Pancreas (tissue), 10 donors: ENCODE results near the gene MCC. TPM values are rescaled to one million over a fixed set of nuclear protein-coding genes. Genes with fewer than 3 reads are reported as not detected.

ENCODE experiments used
- ATAC-seq, 4 donors: fragments of 200-7000 bp; cut with Tn5 transposase; one replicate each; pipeline versions ENCODE4 v1.8.0 to v1.9.1; 2020; ENCODE audit warnings: mild to moderate bottlenecking in 4 of 4, moderate library complexity in 4 of 4
- DNase-seq, 6 donors: peaks; one replicate each; pipeline ENCODE4 v3.0.0-alpha.2; 2020
- FAIRE-seq: peaks from 2 replicates; lab custom pipeline; 2012; peaks lifted over from hg19 to GRCh38; lab: Jason Lieb, UNC
- H3K27ac ChIP-seq, 4 donors: fragments of 200-600 bp; sonication (generic); 1 replicate in 3 of 4; 2 replicates in 1 of 4; pipeline versions ENCODE4 v1.5.0 to v1.8.0; 2020
- H3K27me3 ChIP-seq, 4 donors: fragments of 200-600 bp; one replicate each; pipeline ENCODE4 v1.8.0; 2021
- H3K36me3 ChIP-seq, 3 donors: fragments of 200-600 bp; sonication (generic) in 1 of 3; one replicate each; pipeline versions ENCODE4 v1.5.0 to v1.8.0; 2020 to 2021
- H3K4me1 ChIP-seq, 3 donors: fragments of 200-600 bp; one replicate each; pipeline ENCODE4 v1.8.0; 2021
- H3K4me3 ChIP-seq, 4 donors: fragments of 200-600 bp; sonication (generic) in 2 of 4; one replicate each; pipeline versions ENCODE4 v1.5.0 to v1.8.0; 2020 to 2021
- H3K9me3 ChIP-seq, 4 donors: fragments of 200-600 bp; one replicate each; pipeline ENCODE4 v1.8.0; 2021
- WGBS, 2 donors: extraction: QIAGEN DNeasy Blood & Tissue Kit; methylation state at CpG; one replicate each; pipeline ENCODE4 v1.1.7; 2013; 5-methylcytosine and 5-hydroxymethylcytosine counted together
- intact Hi-C, 3 donors: fragments of 100-400 bp; cut with DNase I; formaldehyde crosslinking; loops; one replicate each; pipeline versions ENCODE4 v1.11.1 to v1.14.2; 2022
- polyA plus RNA-seq, 2 donors: library from polyadenylated mRNA; stranded (reverse); fragments of 200-250 nt; gene quantifications; one replicate each; pipeline ENCODE4 v1.2.3, GENCODE V29; 2013
- total RNA-seq, 6 donors: library from RNA; stranded (reverse); fragmentation: NEBNext Ultra II Directional in 4 of 6; extraction: Animal tissue kit (Norgen Biotek cat#: 25700) in 4 of 6; gene quantifications; one replicate each; pipeline versions ENCODE4 v1.2.1 to v1.2.4, GENCODE V29; 2021 to 2023
- TF ChIP-seq, protein P1 (sequence below), 4 donors: fragments of 200-600 bp; sonication (generic) in 3 of 4; IDR thresholded peaks; one replicate each; pipeline versions ENCODE4 v1.5.0 to v1.8.0; 2021; ENCODE audit warnings: antibody characterized with exemption in 4 of 4
- donor health status: healthy with polysubstance abuse.
- donor health status: DM: no; HTN: no; CAD: no; lungs with moderate emphysema.
- donor health status: DM: no; HTN: no; CAD: no.
- donor health status: control.
- donor health status: control.
- donor health status: Bipolar disorder and iron deficiency.
- donor health status: DM: yes; HTN: yes; CAD: no.
- donor health status: DM: no; HTN: no; CAD: no.
- donor health status: DM: no; HTN: no; CAD: no.
- donor health status: DM: yes; HTN: yes; CAD: no.

Gene MCC
- total and polyA plus RNA-seq, 8 donors, result 1.3 to 8.3 (median 4.0) TPM

DNA sequence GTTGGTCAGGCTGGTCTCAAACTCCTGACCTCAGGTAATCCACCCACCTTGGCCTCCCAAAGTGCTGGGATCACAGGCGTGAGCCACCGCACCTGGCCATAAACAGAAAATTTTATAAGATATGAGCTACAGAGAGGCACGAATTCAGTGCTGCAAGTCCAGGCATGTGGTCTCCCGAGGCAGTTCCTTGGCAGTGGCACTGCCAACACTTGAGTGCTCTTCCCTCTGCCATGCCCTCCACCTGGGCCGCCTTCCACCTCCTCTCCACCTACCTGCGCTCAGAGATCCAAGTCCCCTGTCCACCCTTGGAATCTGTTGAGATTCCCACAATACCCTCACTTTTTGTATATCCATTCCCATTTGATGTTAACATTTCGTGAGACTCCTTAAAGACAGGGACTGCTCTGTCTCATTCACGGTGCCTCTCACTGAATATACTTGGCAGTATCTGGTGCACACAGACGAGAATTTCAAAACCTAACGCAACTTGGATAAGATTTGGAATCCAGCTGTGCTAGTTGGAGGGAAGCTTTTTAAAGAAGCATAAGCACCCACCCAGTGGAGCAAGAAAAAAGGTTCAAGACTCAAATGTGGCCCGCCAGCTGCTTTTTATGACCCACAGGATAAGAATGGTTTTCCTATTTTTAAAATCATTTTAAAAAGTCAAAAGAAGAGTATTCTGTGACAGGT lies 443.3 kb downstream of the MCC start:
- WGBS, 2 donors, result 80 to 81% methylated on average over 11 of the region's 11 CpGs
- no peaks in the 10 kb centered on the region for H3K9me3 ChIP-seq
- no peak overlapping the region for H3K27ac ChIP-seq
- FAIRE-seq, result no peak
- TF ChIP-seq, protein P1, sequence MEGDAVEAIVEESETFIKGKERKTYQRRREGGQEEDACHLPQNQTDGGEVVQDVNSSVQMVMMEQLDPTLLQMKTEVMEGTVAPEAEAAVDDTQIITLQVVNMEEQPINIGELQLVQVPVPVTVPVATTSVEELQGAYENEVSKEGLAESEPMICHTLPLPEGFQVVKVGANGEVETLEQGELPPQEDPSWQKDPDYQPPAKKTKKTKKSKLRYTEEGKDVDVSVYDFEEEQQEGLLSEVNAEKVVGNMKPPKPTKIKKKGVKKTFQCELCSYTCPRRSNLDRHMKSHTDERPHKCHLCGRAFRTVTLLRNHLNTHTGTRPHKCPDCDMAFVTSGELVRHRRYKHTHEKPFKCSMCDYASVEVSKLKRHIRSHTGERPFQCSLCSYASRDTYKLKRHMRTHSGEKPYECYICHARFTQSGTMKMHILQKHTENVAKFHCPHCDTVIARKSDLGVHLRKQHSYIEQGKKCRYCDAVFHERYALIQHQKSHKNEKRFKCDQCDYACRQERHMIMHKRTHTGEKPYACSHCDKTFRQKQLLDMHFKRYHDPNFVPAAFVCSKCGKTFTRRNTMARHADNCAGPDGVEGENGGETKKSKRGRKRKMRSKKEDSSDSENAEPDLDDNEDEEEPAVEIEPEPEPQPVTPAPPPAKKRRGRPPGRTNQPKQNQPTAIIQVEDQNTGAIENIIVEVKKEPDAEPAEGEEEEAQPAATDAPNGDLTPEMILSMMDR (IDR thresholded peaks at IDR 0.05), result no peak
- ATAC-seq, result no peak
- H3K4me1 ChIP-seq, result no peaks in the 10 kb centered on the region
- H3K27me3 ChIP-seq, result no peaks in the 10 kb centered on the region
- intact Hi-C loops, result no loop called here
- H3K36me3 ChIP-seq, result no peaks in the 10 kb centered on the region
- no peak for DNase-seq
- no peak overlapping the region for H3K4me3 ChIP-seq

DNA sequence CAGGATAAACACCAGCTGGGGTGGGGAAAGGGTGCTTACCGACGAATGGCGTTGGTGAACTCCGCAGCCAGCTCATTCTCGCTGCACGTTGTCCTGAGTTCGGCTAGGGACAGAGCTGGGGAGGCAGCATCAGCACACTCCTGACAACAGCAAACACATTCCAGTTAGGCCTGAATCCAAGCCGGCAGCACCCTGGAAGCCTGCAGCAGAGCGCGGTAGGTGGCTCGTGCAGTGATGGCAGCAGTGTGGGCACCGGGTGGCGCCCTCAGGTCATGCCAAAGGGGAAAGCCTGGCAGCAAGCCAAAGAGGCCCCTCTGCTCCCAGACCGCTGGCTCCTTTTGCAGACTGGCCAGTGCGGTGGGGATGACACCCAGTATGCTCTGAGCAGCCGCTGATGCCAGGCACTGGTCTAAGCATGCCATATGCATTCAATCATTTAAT lies 444.7 kb downstream of the MCC start:
- Histone ChIP-seq H3K9me3 (no peaks in the 10 kb centered on the region), H3K27me3 (no peaks in the 10 kb centered on the region), H3K27ac (no peak overlapping the region), H3K4me1 (no peaks in the 10 kb centered on the region), H3K4me3 (no peak overlapping the region), H3K36me3 (no peaks in the 10 kb centered on the region)
- 71 to 73% methylated on average over 16 of the region's 16 CpGs for WGBS, 2 donors
- TF ChIP-seq, protein P1 (IDR thresholded peaks at IDR 0.05), result no peak
- intact Hi-C loops, result no loop called here
- peak in 3 of 4 donors; percentile 34 to 75 (median 67) for ATAC-seq
- DNase-seq, result peak in 1 of 6 donors; percentile 66
- FAIRE-seq, result no peak

DNA sequence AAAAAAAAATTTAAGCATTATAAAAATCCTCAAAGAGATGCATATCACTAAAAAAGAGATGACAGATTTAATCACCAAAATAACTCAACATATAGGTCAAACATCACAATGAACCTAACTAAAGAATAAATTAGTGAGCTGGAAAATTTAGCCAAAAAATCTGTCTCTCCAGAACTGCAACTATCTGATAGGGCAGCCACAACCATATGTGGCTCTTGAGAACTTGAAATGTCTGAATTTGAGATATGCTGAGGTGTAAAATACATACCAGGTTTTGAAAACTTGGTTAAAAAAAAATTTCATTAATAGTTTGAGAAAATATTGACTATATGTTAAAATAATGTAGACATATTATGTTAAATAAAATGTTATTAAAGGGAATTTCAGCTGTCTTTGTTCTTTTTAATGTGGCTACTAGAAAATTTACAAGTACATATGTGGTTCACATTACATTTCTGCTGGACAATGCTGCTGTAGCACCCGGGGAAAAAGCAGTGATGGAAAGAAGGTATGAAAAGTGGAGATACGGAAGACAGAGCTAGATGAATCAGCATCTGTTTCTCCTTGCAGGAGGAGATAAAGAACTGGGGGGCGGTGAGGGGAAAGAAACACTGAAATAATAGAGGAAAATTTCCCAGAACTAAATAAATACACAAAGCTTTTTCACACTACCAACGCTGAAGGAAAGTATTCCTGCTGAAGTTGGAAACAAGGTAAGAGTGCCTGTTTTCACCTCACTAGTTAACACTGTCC lies 445.6 kb downstream of the MCC start:
- H3K9me3 ChIP-seq, result no peaks in the 10 kb centered on the region
- intact Hi-C loops, result no loop called here
- no peak overlapping the region for H3K27ac ChIP-seq
- TF ChIP-seq, protein P1 (IDR thresholded peaks at IDR 0.05), result no peak
- no peak overlapping the region for H3K4me3 ChIP-seq
- ATAC-seq (no peak), DNase-seq (no peak), FAIRE-seq (no peak)
- H3K27me3 ChIP-seq, result no peaks in the 10 kb centered on the region
- no peaks in the 10 kb centered on the region for H3K36me3 ChIP-seq
- H3K4me1 ChIP-seq, result no peaks in the 10 kb centered on the region
- 72 to 75% methylated on average over 4 of the region's 4 CpGs for WGBS, 2 donors

DNA sequence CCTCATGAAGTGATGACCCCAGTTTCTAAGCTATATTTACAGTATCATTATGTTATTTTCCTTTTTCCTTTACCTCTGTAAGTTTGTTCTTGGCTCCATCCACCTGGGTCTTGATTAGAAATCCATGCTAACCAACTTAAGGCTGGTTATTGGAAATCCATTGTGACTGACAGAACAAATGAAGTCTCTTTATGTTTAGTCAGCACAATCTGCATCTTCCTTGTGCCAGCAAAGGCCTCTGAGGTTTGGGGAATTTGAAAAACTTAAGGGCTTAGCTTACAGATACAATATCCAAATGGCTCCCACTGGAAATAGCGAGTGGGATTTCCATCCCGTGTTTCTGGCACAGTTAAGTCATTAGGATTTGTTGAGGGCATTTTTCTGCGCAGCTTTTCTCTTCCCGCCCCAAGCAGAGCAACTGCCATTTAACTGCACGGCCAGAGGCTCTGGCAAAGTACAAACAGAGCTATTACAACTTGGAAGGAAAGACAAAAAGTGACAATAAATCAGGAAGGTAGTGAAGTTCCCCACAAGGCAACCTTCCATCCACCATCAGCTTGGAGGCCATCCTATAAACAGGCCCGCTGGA lies 447.5 kb downstream of the MCC start:
- Histone ChIP-seq H3K9me3 (no peaks in the 10 kb centered on the region), H3K36me3 (no peaks in the 10 kb centered on the region), H3K4me1 (no peaks in the 10 kb centered on the region), H3K27me3 (no peaks in the 10 kb centered on the region), H3K27ac (no peak overlapping the region), H3K4me3 (no peak overlapping the region)
- 84 to 88% methylated on average over 6 of the region's 6 CpGs for WGBS, 2 donors
- FAIRE-seq (no peak), ATAC-seq (no peak), DNase-seq (no peak)
- intact Hi-C loops, result no loop called here
- TF ChIP-seq, protein P1 (IDR thresholded peaks at IDR 0.05), result no peak
